Retinal pigment epithelial cell (primary cell): ENCODE measurements around the gene TRAF1.

Experiments used
- DNase-seq: peaks from one replicate; pipeline ENCODE4 v3.0.0-alpha.2; 2010; ENCODE audit warnings: low read depth
- H3K4me3 ChIP-seq: 2 replicates; pipeline ENCODE4 v1.5.1; 2011; ENCODE audit warnings: mild to moderate bottlenecking, low read length, control low read depth, moderate library complexity
- TF ChIP-seq, protein P1 (sequence below): conservative IDR thresholded peaks from 2 replicates; pipeline ENCODE4 v1.5.1; 2011; ENCODE audit warnings: low read depth, low read length, control low read depth, inconsistent platforms

The TRAF1 gene

GRCh38 chr9:120916991-120917880 lies 9.4 kb downstream of the TRAF1 start:
- TF ChIP-seq, protein P1, sequence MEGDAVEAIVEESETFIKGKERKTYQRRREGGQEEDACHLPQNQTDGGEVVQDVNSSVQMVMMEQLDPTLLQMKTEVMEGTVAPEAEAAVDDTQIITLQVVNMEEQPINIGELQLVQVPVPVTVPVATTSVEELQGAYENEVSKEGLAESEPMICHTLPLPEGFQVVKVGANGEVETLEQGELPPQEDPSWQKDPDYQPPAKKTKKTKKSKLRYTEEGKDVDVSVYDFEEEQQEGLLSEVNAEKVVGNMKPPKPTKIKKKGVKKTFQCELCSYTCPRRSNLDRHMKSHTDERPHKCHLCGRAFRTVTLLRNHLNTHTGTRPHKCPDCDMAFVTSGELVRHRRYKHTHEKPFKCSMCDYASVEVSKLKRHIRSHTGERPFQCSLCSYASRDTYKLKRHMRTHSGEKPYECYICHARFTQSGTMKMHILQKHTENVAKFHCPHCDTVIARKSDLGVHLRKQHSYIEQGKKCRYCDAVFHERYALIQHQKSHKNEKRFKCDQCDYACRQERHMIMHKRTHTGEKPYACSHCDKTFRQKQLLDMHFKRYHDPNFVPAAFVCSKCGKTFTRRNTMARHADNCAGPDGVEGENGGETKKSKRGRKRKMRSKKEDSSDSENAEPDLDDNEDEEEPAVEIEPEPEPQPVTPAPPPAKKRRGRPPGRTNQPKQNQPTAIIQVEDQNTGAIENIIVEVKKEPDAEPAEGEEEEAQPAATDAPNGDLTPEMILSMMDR = peak; percentile 0
- H3K4me3 ChIP-seq = no peak overlapping the region
- no peak for DNase-seq

DNA sequence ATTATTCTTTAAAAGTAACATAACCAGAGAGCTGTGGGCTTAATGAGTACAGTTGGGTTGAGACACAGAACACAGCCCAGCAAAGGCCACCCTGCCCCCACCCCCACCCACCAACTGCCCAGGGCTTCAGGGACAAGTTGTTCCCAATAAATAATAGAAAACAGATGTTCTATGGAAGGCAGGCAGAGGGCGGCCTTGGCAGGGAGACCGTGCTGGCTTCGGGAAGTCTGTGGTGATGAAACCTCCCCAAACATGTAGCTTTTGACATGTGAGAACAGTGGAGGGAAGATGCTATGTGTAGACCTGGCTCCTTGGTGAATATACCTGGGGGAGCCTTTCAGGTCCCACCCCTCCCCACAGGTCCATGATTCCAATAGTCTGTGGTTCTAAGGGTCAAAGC lies 10.0 kb downstream of the TRAF1 start:
- TF ChIP-seq, protein P1 = no peak
- H3K4me3 ChIP-seq = no peak overlapping the region
- no peak for DNase-seq

- no peak for DNase-seq
- TF ChIP-seq, protein P1 = no peak
- no peak overlapping the region for H3K4me3 ChIP-seq
These were observed 10.6 kb downstream of the TRAF1 start for GRCh38 chr9:120915854-120916470.

- DNase-seq = no peak
- TF ChIP-seq, protein P1 = no peak
- H3K4me3 ChIP-seq = no peak overlapping the region
These were observed 11.6 kb downstream of the TRAF1 start for GRCh38 chr9:120914953-120915352.

- H3K4me3 ChIP-seq = no peak overlapping the region
- no peak for DNase-seq
- TF ChIP-seq, protein P1 = no peak
These were observed 12.2 kb downstream of the TRAF1 start for GRCh38 chr9:120914396-120914795.

- no peak for DNase-seq
- no peak overlapping the region for H3K4me3 ChIP-seq
- TF ChIP-seq, protein P1 = no peak
These were observed 12.8 kb downstream of the TRAF1 start for GRCh38 chr9:120913647-120914264.
